ENCODE measurements around the gene HYLS1.

Gene HYLS1

DNA sequence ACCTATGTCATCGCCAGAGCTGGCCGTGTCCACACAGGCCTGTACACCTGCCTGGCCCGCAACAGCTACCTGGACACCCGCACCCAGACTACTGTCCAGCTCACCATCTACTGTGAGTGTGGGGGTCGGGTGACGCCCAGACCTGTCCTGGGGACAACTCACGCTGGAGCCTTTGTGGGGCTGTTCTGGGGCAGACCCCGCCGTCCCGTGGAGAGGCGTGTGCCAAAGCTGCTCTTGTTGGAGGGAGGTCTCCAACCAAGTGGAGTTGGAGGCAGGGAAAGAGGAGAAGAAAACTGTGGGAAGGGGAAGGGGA lies 62.7 kb downstream of the HYLS1 start:
- no peak for DNase-seq (ENCODE audit: low read depth)
